Limb (tissue), 2 donors: ENCODE data around the gene ATP8B1.
"Not testable (repeated sequence)": the region's sequence is repeated elsewhere in the genome, so short reads cannot be mapped to it uniquely, and the experiment has no call there.

ENCODE experiments used
- DNase-seq, 2 donors: peaks; one replicate each; pipeline ENCODE4 v3.0.0-alpha.2; 2016; ENCODE audit errors: extremely low spot score in 2 of 2

Gene ATP8B1

DNA sequence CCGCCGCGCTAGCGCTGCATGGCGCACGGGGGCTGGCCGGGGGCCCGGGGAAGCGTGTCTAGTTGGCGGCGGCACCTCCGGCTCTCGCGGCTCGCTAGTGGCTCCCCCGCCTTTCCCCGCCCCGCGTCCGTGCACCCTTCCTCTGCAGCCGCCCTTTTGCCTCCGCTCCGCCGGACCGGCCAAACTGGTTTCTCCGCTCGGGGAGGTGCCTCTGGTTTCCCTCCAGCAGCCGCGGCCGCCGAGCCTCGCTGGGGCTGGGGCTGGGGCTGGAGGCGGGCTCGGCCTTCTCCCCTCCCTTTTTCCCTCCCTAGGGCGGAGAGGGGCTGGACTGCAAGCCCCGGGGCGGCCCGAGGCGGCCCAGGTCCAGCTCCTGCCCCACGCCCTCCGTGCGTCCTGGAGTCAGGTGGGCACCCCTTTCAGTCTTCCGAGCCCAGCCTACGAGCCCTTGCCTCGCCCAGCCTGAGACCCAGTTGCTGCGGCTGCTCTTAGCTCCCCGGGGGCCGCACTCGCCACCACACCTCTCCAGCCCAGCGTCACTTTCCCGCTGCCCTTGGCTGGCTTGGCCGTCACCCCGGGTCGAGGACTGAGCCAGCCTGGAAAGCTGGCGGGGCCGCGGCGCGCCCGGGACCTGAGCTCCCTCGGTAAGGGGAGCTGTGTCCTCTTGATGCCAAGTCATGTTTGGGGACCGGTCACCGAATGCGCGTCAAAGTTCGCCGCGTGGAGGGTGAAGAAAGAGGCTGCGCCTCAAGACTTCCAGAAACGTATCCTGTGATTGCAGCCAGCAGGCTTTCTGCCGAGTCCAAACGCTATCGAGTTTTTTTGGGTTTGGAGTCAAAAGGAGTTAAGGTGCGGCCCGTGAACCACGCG lies at the start of gene ATP8B1:
Gene ATP8B1 (minus strand): TSS at position 213 of the 867 bp plus-strand sequence. CDS start 71,508 bp downstream, outside the sequence.
- DNase-seq, result peak in 1 of 2 donors; percentile 67

DNA sequence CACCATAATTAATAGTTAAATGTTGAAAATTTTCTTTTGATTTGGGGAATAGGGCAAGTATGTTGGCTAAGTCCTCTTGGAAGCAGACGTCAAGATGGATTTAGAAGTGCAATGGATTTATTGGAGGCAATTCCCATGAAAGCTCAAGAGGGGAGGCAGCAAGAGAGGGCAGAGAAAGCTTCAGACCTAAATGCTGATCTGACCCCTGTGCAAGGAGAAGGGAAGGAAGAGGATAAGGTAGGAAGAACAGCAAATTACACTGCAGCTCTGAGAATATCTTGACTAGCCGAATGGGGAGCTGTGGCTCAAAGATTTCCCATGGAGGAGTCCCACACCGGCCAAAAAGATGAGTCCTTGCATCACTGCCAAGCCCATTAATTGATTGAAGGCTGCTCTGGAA lies 46.9 kb upstream of the ATP8B1 start:
- DNase-seq, result no peak

DNA sequence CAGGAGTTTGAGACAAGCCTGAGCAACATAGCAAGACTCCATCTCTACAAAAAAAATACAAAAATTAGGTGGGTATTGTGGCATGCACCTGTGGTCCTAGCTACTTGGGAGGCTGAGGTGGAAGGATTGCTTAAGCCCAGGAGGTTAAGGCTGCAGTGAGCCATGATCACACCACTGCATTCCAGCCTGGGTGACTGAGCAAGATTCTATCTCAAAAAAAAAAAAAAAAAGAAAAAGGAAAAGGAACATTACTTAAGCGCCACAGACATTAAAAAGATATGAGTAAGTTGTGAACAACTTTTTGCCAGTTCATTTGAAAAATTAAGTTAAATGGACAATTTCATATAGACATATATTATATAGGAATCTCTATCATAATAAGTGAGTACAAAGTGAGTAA lies 45.3 kb upstream of the ATP8B1 start:
- DNase-seq, result not testable (repeated sequence)

DNA sequence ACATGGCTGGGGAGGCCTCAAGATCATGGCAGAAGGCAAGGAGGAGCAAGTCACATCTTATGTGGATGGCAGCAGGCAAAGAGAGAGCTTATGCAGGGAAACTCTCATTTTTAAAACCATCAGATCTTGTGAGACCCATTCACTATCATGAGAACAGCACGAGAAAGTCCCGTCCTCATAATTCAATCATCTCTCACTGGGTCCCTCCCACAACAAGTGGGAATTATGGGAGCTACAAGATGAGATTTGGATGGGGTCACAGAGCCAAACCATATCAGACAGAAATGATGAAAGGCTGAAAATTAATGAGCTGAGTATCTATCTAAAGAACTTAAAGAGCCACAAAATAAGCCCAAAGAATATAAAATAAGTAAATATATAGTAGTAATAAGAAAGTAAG lies 44.3 kb upstream of the ATP8B1 start:
- DNase-seq, result not testable (repeated sequence)

- no peak for DNase-seq
These were observed 43.1 kb upstream of the ATP8B1 start for GRCh38 chr18:57846258-57846657.

DNA sequence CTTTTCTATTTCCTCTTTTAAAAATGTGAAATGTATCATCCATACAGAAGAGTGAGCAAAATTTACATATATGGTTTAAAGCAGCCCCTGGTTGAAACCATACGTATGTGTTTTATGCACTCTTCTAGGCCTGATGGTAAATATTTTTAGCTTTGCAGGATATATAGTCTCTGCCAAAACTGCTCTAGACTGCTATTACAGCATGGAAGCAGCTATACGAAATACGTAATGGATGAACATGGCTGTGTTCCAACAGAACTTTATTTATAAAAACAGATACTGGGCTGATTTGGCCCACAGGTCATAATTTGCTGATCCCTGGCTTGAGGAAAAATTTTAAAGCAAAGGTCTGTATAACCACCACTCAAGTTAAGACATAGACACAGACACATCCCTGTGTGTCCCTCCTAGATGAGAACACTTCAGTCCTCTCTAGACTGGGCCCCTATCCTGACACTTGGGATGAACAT lies 42.5 kb upstream of the ATP8B1 start:
- DNase-seq, result peak in 1 of 2 donors; percentile 42

- no peak for DNase-seq
These were observed 41.2 kb upstream of the ATP8B1 start for GRCh38 chr18:57844319-57844718.

- DNase-seq, result peak in 1 of 2 donors; percentile 32
These were observed 40.3 kb upstream of the ATP8B1 start for GRCh38 chr18:57843386-57843785.

DNA sequence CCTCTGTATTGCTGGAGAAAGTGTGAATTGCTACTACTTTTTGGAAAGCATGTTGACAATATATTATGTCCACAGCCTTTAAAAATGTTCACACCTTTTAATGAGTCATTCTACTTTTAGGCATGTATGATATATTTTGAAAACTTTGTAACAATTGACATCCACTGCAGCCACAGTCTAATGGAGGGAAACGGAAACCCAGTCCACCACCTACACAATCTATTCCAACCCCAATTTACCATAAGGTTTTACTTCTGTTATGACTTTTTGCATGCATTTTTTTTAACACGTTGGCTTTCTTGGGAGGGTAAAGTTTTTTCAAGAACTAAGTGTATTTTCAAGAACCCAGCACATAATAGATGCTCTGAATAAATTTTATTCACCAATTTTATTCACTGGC lies 38.5 kb upstream of the ATP8B1 start:
- no peak for DNase-seq

GRCh38 chr18:57839942-57840381 lies 36.8 kb upstream of the ATP8B1 start:
- no peak for DNase-seq

DNA sequence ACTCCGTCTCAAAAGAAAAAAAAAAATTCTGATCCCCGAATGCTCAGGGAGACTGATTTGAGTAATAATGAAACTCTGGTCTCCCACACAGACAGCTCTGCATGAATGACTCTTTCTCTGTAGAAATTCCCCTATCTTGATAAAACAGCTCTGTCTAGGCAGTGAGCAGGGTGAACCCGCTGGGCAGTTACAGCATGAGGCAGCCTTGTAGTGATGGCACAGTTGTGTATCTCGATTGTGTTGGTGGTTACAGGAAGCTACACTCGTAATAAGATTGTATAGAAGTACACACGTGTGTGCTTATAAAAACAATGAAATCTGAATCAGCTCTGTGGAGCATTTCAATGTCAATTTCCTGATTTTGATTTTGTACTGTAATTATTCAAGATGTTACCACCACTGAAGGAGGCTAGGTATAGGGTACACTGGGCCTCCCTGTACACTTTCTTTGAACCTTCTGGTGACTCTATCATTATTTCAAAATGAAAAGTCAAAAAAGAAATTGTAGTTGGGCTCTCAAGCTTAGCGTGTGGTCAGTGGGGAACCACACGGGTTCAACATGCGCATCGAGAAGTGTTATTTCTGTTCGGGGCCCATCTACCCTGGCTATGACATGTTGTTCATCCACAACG lies 34.9 kb upstream of the ATP8B1 start:
- no peak for DNase-seq

- no peak for DNase-seq
These were observed 33.4 kb upstream of the ATP8B1 start for GRCh38 chr18:57836557-57836956.

- DNase-seq, result no peak
These were observed 32.8 kb upstream of the ATP8B1 start for GRCh38 chr18:57835904-57836303.

- no peak for DNase-seq
These were observed 31.5 kb upstream of the ATP8B1 start for GRCh38 chr18:57834616-57835015.

GRCh38 chr18:57833441-57834101 lies 30.5 kb upstream of the ATP8B1 start:
- DNase-seq, result no peak

DNA sequence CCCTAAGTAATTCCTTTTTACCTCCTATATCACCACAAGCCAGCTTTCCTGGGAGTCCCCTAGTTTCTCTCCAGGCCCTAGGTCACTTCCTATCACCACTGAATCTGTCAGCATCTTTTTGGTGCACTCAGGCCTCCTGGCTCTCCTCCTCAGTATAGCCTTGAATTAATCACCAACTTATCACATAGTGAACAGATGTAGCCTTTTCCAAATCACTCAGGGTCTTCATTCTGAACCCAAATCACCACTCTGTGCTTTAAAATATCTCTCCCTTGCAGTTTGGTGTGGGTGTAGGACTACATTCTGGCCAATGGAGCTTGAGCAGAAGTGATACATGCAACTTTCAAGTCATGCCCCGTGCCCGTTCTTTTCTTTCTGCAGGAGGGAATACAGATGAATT lies 29.6 kb upstream of the ATP8B1 start:
- no peak for DNase-seq

DNA sequence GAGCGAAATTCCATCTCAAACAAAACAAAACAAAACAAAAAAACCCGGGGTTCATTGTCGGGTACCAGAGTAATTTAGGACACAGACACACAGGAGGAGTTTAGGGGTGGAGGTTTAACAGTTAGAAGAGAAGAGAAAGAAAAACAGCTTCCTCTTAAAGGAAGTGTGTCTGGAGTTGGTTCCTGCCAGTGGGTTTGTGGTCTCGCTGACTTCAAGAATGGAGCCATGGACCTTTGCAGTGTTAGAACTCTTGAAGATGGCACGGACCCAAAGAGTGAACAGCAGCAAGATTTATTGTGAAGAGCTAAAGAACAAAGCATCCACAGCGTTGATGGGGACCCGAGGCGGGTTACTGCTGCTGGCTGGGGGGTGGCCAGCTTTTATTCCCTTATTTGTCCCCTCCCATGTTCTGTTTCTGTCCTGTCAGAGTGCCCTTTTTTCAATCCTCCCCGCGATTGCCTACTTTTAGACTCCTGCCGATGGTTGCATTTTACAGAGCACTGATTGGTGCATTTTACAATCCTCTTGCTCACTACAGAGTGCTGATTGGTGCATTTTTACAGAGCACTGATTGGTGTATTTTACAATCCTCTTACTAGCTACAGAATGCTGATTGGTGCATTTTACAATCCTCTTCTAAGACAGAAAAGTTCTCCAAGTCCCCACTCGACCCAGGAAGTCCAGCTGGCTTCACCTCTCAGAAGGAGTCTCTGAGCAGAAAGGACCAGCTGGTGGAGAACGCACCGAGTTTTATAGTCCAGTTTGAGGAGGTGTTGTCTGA lies 28.7 kb upstream of the ATP8B1 start:
- DNase-seq, result no peak

GRCh38 chr18:57827646-57828045 lies 24.5 kb upstream of the ATP8B1 start:
- DNase-seq, result no peak

DNA sequence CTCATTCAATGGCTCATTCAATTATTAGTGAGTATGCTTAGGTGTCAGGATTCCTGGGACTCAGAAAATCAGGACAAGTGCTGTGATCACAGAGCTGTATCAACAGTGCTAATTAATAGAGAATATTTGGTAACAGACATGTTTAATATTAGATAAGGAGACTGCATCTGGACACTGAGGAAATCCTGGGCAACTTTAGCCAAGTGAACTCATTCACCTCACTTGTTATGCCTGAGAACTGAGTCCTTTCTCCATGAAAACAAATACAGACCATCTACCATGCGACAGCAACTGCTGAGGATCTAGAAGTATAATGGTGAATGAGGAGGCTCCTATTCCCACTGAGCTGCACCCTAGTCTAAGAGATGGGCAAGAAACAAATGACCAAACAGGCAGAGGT lies 23.1 kb upstream of the ATP8B1 start:
- DNase-seq, result no peak

- DNase-seq, result not testable (repeated sequence)
These were observed 17.5 kb upstream of the ATP8B1 start for GRCh38 chr18:57820583-57820982.
